Measurements from ENCODE around the gene APBA1. TPM values are rescaled to one million over a fixed set of nuclear protein-coding genes. Genes with fewer than 3 reads are reported as not detected.

Gene APBA1
- total RNA-seq, 1 experiment from 2014 or later = 1.8 TPM

- no peak overlapping the region for H3K4ac ChIP-seq (ENCODE audit: low read depth, low read length)
- H3K9me3 Mint-ChIP-seq = no peaks in the 10 kb centered on the region
- no peak overlapping the region for H3T11ph ChIP-seq (ENCODE audit: low read length)
- H3K4me3 Mint-ChIP-seq = no peak overlapping the region
- WGBS (ENCODE audit: extremely low coverage, insufficient read length, low lambda C conversion rate) = no CpG with 5 or more reads among the region's 3 CpGs
- peaks cover 8% of the 10 kb centered on the region; the same call in 1 of the 2 replicates for H3K27me3 ChIP-seq (ENCODE audit: insufficient read depth, low read length)
- H3K9me3 ChIP-seq (ENCODE audit: control insufficient read depth, low read depth, low read length) = no peaks in the 10 kb centered on the region
- no peak overlapping the region for H2AFZ ChIP-seq (ENCODE audit: low read length)
- no peak for DNase-seq
- no peak overlapping the region for H3K18ac ChIP-seq (ENCODE audit: insufficient read length, low read depth, low read length)
- no peaks in the 10 kb centered on the region; a peak in 1 of 7 replicates for H3K36me3 Mint-ChIP-seq (ENCODE audit: insufficient read depth in 1 of 3, low read depth in 3 of 3)
- H3K79me1 ChIP-seq (ENCODE audit: insufficient read depth, low read depth, low read length, poor library complexity, severe bottlenecking) = no peaks in the 10 kb centered on the region
- no peak overlapping the region for H4K5ac ChIP-seq (ENCODE audit: insufficient read length, low read depth, low read length)
- H2AK5ac ChIP-seq (ENCODE audit: insufficient read length, low read length) = no peak overlapping the region
- H4K8ac ChIP-seq (replicated peaks; ENCODE audit: insufficient read length, low read depth, low read length) = no peak overlapping the region
- H3K27ac ChIP-seq (ENCODE audit: insufficient read length, low read depth, low read length) = no peak overlapping the region
- no peak overlapping the region for H2BK15ac ChIP-seq (ENCODE audit: low read depth, low read length)
- no peak for TF ChIP-seq CTCF (conservative IDR thresholded peaks at IDR 0.05)
- H3K27ac Mint-ChIP-seq = no peak overlapping the region
- H3K4me1 ChIP-seq (ENCODE audit: insufficient read depth, low read length) = no peaks in the 10 kb centered on the region
- no peak overlapping the region for H2BK20ac ChIP-seq (ENCODE audit: low read depth, low read length, poor library complexity, severe bottlenecking)
- no peak overlapping the region for H3K9ac ChIP-seq (ENCODE audit: extremely low read depth, insufficient read length, low read length)
- H3K23ac ChIP-seq (ENCODE audit: insufficient read length, low read depth, low read length) = no peak overlapping the region
- H3K4me1 Mint-ChIP-seq = peaks cover 17% of the 10 kb centered on the region in 2 experiments
- H3K4me2 ChIP-seq (ENCODE audit: insufficient read depth, insufficient read length, low read length) = no peak overlapping the region
- no peak overlapping the region for H2BK120ac ChIP-seq (ENCODE audit: low read depth, low read length, poor library complexity, severe bottlenecking)
- H2BK12ac ChIP-seq (ENCODE audit: insufficient read length, low read depth, low read length) = no peak overlapping the region
- H4K91ac ChIP-seq (ENCODE audit: insufficient read length, low read depth, low read length) = no peak overlapping the region
- H2BK5ac ChIP-seq (ENCODE audit: insufficient read length, low read length) = no peak overlapping the region
- H3K14ac ChIP-seq (ENCODE audit: insufficient read depth, low read length) = no peak overlapping the region
- H3K27me3 Mint-ChIP-seq (ENCODE audit: low read depth) = peaks cover 1% of the 10 kb centered on the region
- peaks cover 7% of the 10 kb centered on the region for H3K23me2 ChIP-seq (ENCODE audit: insufficient read length, low read depth, low read length, poor library complexity, severe bottlenecking)
- H3K79me2 ChIP-seq (ENCODE audit: insufficient read depth, low read length) = no peaks in the 10 kb centered on the region
- H3K56ac ChIP-seq (ENCODE audit: insufficient read length, low read depth, low read length) = no peak overlapping the region
- H4K20me1 ChIP-seq (ENCODE audit: control insufficient read depth, insufficient read depth, insufficient read length) = no peaks in the 10 kb centered on the region
These were observed 3.4 kb upstream of the APBA1 start for GRCh38 chr9:69675563-69675962.

Data from H9 (cell line).